DOHH2 (cell line): ENCODE measurements around the gene THG1L.

Experiments
- H3F3A ChIP-seq: fragments of 200-600 bp; sonication (generic), shearing (Covaris generic); 2 replicates; pipeline ENCODE4 v1.6.0; 2016; ENCODE audit warnings: antibody characterized with exemption, mild to moderate bottlenecking; ENCODE audit not compliant: control insufficient read depth, insufficient read depth
- H3K27ac ChIP-seq: fragments of 200-600 bp; sonication (generic); 2 replicates; pipeline ENCODE4 v1.5.1; 2014; ENCODE audit warnings: low read depth, mild to moderate bottlenecking, low read length, moderate library complexity
- H3K27me3 ChIP-seq: fragments of 200-600 bp; sonication (generic); 2 replicates; pipeline ENCODE4 v1.6.1; 2014; ENCODE audit warnings: mild to moderate bottlenecking, low read length, mixed read lengths; ENCODE audit not compliant: control insufficient read depth
- H3K36me3 ChIP-seq: fragments of 200-600 bp; sonication (generic); 2 replicates; pipeline ENCODE4 v1.6.1; 2014; ENCODE audit warnings: mild to moderate bottlenecking, low read length, moderate library complexity, mixed read lengths; ENCODE audit not compliant: control insufficient read depth
- H3K4me1 ChIP-seq: fragments of 200-600 bp; sonication (generic); 2 replicates; pipeline ENCODE4 v1.6.1; 2014; ENCODE audit warnings: mild to moderate bottlenecking, low read length, mixed read lengths; ENCODE audit not compliant: control insufficient read depth
- H3K4me2 ChIP-seq: fragments of 200-600 bp; sonication (generic); 2 replicates; pipeline ENCODE4 v1.6.0; 2014; ENCODE audit warnings: mild to moderate bottlenecking, low read length, moderate library complexity
- H3K4me3 ChIP-seq: fragments of 200-600 bp; sonication (generic); 2 replicates; pipeline ENCODE4 v1.5.1; 2014; ENCODE audit warnings: mild to moderate bottlenecking, low read length, mixed read lengths
- H3K79me2 ChIP-seq: fragments of 200-600 bp; sonication (generic); 2 replicates; pipeline ENCODE4 v1.6.1; 2014; ENCODE audit warnings: mild to moderate bottlenecking, low read length, mixed read lengths; ENCODE audit not compliant: control insufficient read depth
- H3K9me2 ChIP-seq: fragments of 200-600 bp; sonication (generic); replicated peaks from 2 replicates; pipeline ENCODE4 v1.6.1; 2014; ENCODE audit warnings: mild to moderate bottlenecking, low read length, mixed read lengths; ENCODE audit not compliant: control insufficient read depth
- H3K9me3 ChIP-seq: fragments of 200-600 bp; sonication (generic); 2 replicates; pipeline ENCODE4 v1.6.1; 2014; ENCODE audit warnings: antibody characterized with exemption, low read length, mixed read lengths; ENCODE audit not compliant: control insufficient read depth, insufficient read depth
- H4K20me1 ChIP-seq: fragments of 200-600 bp; sonication (generic); 2 replicates; pipeline ENCODE4 v1.6.0; 2014; ENCODE audit warnings: low read depth, mild to moderate bottlenecking, antibody characterized with exemption, low read length, moderate library complexity; ENCODE audit not compliant: control insufficient read depth, insufficient read depth
- CTCF ChIP-seq: fragments of 200-600 bp; sonication (generic); IDR thresholded peaks from one replicate; pipeline ENCODE4 v1.5.1; 2014; ENCODE audit warnings: antibody characterized with exemption, mild to moderate bottlenecking, low read depth, low read length; ENCODE audit not compliant: poor library complexity, severe bottlenecking
- EZH2phosphoT487 ChIP-seq: fragments of 200-600 bp; sonication (generic); IDR thresholded peaks from 2 replicates; pipeline ENCODE4 v1.6.1; 2017; ENCODE audit warnings: borderline replicate concordance, mild to moderate bottlenecking, antibody characterized with exemption, low read length, moderate library complexity, mixed read lengths

THG1L gene

GRCh38 chr5:157734436-157734835 lies 3.2 kb downstream of the THG1L start:
- Histone ChIP-seq H3K36me3 (peaks cover 63% of the 10 kb centered on the region), H3K9me3 (no peaks in the 10 kb centered on the region), H3F3A (peaks cover 10% of the 10 kb centered on the region), H3K79me2 (peaks cover 28% of the 10 kb centered on the region), H3K4me1 (peaks cover 22% of the 10 kb centered on the region), H3K4me2 (no peak overlapping the region), H3K27me3 (no peaks in the 10 kb centered on the region), H3K9me2 (no peaks in the 10 kb centered on the region), H4K20me1 (no peaks in the 10 kb centered on the region), H3K27ac (no peak overlapping the region), H3K4me3 (no peak overlapping the region)
- TF ChIP-seq EZH2phosphoT487: no peak
- TF ChIP-seq CTCF: no peak

GRCh38 chr5:157735991-157736390 lies 4.8 kb downstream of the THG1L start:
- H3K36me3 ChIP-seq: peaks cover 71% of the 10 kb centered on the region

GRCh38 chr5:157739388-157740228 lies 8.4 kb downstream of the THG1L start:
- Histone ChIP-seq H3K9me2 (no peaks in the 10 kb centered on the region), H3K4me2 (no peak overlapping the region), H3K36me3 (peaks cover 51% of the 10 kb centered on the region), H3K9me3 (no peaks in the 10 kb centered on the region), H3K4me1 (peaks cover 11% of the 10 kb centered on the region), H4K20me1 (no peaks in the 10 kb centered on the region), H3K4me3 (no peak overlapping the region), H3K27me3 (no peaks in the 10 kb centered on the region), H3K27ac (no peak overlapping the region), H3F3A (no peaks in the 10 kb centered on the region), H3K79me2 (peaks cover 7% of the 10 kb centered on the region)
- TF ChIP-seq CTCF (no peak), EZH2phosphoT487 (no peak)

More at GRCh38 chr5:157735991-157736390, 4.8 kb downstream of the THG1L start:
- Histone ChIP-seq H3K9me3 (no peaks in the 10 kb centered on the region), H3K27me3 (no peaks in the 10 kb centered on the region), H3F3A (no peaks in the 10 kb centered on the region), H3K27ac (no peak overlapping the region), H3K79me2 (peaks cover 18% of the 10 kb centered on the region), H3K4me3 (no peak overlapping the region), H3K4me1 (peaks cover 8% of the 10 kb centered on the region), H3K4me2 (no peak overlapping the region), H3K9me2 (no peaks in the 10 kb centered on the region), H4K20me1 (no peaks in the 10 kb centered on the region)
- no peak for TF ChIP-seq CTCF
- no peak for TF ChIP-seq EZH2phosphoT487
